Fibroblast of mammary gland (primary cell): ENCODE results near the gene CDH13.
A peak's percentile ranks its signal among the peaks of the same experiment; 100 is the strongest.

ENCODE experiments used
- DNase-seq: peaks from one replicate; pipeline ENCODE4 v3.0.0-alpha.2; 2010; ENCODE audit warnings: low read depth
- H3K4me3 ChIP-seq: 2 replicates; pipeline ENCODE4 v1.5.1; 2011; ENCODE audit warnings: low read depth, mild to moderate bottlenecking, low read length, moderate library complexity; ENCODE audit not compliant: control insufficient read depth
- TF ChIP-seq, protein P1 (sequence below): conservative IDR thresholded peaks from 2 replicates; pipeline ENCODE4 v1.5.1; 2011; ENCODE audit warnings: low read depth, low read length, inconsistent platforms; ENCODE audit not compliant: control insufficient read depth, insufficient read depth

CDH13 gene

GRCh38 chr16:83051451-83051850 is 424.7 kb downstream of the CDH13 start:
- DNase-seq: no peak
- TF ChIP-seq, protein P1, sequence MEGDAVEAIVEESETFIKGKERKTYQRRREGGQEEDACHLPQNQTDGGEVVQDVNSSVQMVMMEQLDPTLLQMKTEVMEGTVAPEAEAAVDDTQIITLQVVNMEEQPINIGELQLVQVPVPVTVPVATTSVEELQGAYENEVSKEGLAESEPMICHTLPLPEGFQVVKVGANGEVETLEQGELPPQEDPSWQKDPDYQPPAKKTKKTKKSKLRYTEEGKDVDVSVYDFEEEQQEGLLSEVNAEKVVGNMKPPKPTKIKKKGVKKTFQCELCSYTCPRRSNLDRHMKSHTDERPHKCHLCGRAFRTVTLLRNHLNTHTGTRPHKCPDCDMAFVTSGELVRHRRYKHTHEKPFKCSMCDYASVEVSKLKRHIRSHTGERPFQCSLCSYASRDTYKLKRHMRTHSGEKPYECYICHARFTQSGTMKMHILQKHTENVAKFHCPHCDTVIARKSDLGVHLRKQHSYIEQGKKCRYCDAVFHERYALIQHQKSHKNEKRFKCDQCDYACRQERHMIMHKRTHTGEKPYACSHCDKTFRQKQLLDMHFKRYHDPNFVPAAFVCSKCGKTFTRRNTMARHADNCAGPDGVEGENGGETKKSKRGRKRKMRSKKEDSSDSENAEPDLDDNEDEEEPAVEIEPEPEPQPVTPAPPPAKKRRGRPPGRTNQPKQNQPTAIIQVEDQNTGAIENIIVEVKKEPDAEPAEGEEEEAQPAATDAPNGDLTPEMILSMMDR: no peak
- H3K4me3 ChIP-seq: no peak overlapping the region

DNA sequence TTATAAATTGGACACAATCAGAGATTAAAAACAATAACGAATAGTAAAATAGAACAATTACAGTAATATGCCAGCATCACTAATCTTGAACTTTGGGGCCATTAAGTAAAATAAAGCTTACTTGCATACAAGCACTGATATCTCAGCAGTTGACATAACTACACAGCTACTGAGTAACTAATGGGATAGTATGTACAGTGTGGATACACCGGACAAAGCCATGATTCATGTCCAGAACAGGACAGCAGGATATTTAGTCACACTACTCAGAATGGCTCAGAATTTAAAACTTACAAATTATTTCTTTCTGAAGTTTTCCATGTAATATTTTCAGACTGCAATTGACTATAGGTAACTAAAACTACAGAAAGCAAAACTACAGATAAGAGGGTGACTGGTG is 427.5 kb downstream of the CDH13 start:
- no peak for DNase-seq
- no peak overlapping the region for H3K4me3 ChIP-seq
- TF ChIP-seq, protein P1: no peak

DNA sequence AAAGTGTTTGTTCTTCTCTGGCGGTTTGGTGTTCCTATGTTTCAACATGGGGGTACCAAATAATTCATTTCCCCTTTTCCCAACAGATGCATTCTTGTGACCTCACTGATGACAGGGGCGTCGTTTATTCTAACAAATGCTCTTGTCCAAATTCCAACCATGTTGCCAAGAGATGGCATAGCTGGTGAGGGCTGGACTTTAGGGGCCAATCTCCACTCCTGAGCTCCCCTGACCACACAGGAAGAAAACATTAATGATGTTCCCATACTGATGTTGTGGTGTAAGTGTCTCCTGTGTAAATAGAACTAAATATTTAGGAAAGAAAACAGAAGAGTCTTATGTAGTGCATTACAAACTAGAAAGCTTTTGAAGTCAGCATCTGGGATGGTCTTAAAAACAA is 431.6 kb downstream of the CDH13 start:
- H3K4me3 ChIP-seq: no peak overlapping the region
- DNase-seq: no peak
- TF ChIP-seq, protein P1: no peak

- TF ChIP-seq, protein P1: no peak
- no peak overlapping the region for H3K4me3 ChIP-seq
- no peak for DNase-seq
Observed at GRCh38 chr16:83059237-83059636, 432.5 kb downstream of the CDH13 start.

DNA sequence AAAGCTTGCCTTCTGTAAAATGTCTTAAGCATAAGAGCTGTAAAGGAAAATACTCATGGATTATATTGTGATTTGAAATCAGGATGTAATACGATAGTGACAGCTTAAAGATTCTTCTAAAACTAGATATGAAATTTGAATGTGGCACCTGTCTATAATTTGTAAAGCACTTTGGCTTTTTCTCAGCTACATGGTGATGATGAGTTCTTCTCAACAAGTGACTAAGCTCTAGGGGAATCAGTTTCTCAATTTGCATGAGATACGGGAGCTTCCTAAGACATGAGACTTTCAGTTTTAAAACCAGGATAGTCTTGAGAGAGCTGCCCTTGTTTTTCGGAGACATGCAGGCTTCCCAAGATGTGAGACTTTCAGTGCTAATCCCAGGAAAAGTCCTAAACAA is 439.2 kb downstream of the CDH13 start:
- TF ChIP-seq, protein P1: no peak
- H3K4me3 ChIP-seq: no peak overlapping the region
- no peak for DNase-seq

- no peak overlapping the region for H3K4me3 ChIP-seq
- TF ChIP-seq, protein P1: no peak
- DNase-seq: no peak
Observed at GRCh38 chr16:83066881-83067280, 440.1 kb downstream of the CDH13 start.

DNA sequence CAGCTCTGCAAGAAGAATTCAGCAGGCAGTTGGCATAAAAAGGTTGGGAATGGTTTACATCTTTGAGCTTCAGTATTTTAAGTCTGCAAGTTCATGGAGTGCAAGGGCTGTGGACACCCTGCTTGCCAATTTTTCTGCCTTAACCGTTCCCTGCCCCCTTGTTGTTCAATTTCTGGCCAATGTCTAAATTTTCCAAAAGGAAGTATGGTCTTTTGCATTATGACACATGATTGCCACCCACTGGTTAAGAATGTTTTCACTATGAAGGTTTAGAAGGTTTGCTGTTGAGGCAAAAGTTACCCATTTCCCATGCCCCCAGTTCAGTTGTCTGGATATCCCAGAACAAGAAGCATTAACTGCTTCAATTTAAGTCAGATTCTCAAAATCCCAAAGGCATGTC is 441.9 kb downstream of the CDH13 start:
- peak; percentile 21 for DNase-seq
- TF ChIP-seq, protein P1: peak; percentile 7
- H3K4me3 ChIP-seq: no peak overlapping the region
